Type B pancreatic cell (in vitro differentiated cells): ENCODE data around the gene STAB1. TPM values are rescaled to one million over a fixed set of nuclear protein-coding genes. Genes with fewer than 3 reads are reported as not detected.
"Not testable (repeated sequence)": the region's sequence is repeated elsewhere in the genome, so short reads cannot be mapped to it uniquely, and the experiment has no call there.

Source experiments
- DNase-seq: peaks from one replicate; pipeline ENCODE4 v3.0.0; 2021; ENCODE audit warnings: mixed read lengths; ENCODE audit not compliant: unreplicated experiment; ENCODE audit errors: extremely low spot score
- H3K27ac Mint-ChIP-seq: 2 replicates; pipeline ENCODE4 v1.8.0; 2021; ENCODE audit warnings: mild to moderate bottlenecking, mixed read lengths
- H3K27me3 Mint-ChIP-seq: 2 replicates; pipeline ENCODE4 v1.8.0; 2021; ENCODE audit warnings: mixed read lengths
- H3K36me3 Mint-ChIP-seq: 2 replicates; pipeline ENCODE4 v1.8.0; 2021; ENCODE audit warnings: mixed read lengths
- H3K4me1 Mint-ChIP-seq: one replicate; pipeline ENCODE4 v1.8.0; 2021; ENCODE audit warnings: mixed read lengths; ENCODE audit not compliant: unreplicated experiment
- H3K4me3 Mint-ChIP-seq: 2 replicates; pipeline ENCODE4 v1.8.0; 2021; ENCODE audit warnings: mild to moderate bottlenecking, mixed read lengths
- H3K9me3 Mint-ChIP-seq: 2 replicates; pipeline ENCODE4 v1.8.0; 2021; ENCODE audit warnings: mixed read lengths
- CTCF ChIP-seq: fragments of 200-600 bp; sonication (generic); conservative IDR thresholded peaks from 2 replicates; pipeline ENCODE4 v1.5.0; 2021; ENCODE audit warnings: antibody characterized with exemption, mild to moderate bottlenecking
- total RNA-seq: library from RNA; stranded (reverse); gene quantifications from 2 replicates; pipeline ENCODE4 v1.2.1, GENCODE V29; 2021; ENCODE audit warnings: low replicate concordance

STAB1 gene
- total RNA-seq, 1 donor from 2014 or later: not detected

- Mint-ChIP-seq H3K9me3 (no peaks in the 10 kb centered on the region), H3K36me3 (peaks cover 10% of the 10 kb centered on the region), H3K27ac (peak overlapping the region; percentile 61), H3K4me3 (no peak overlapping the region), H3K4me1 (peaks cover 5% of the 10 kb centered on the region), H3K27me3 (no peaks in the 10 kb centered on the region)
- DNase-seq: no peak
- no peak for TF ChIP-seq CTCF
Measured at GRCh38 chr3:52524752-52525679, 29.9 kb downstream of the STAB1 start.

- Mint-ChIP-seq H3K27me3 (no peaks in the 10 kb centered on the region), H3K4me1 (peaks cover 7% of the 10 kb centered on the region), H3K27ac (peak overlapping the region; percentile 61), H3K9me3 (no peaks in the 10 kb centered on the region), H3K4me3 (no peak overlapping the region), H3K36me3 (peaks cover 10% of the 10 kb centered on the region)
- TF ChIP-seq CTCF: no peak
- DNase-seq: no peak
Measured at GRCh38 chr3:52525680-52526561, 30.8 kb downstream of the STAB1 start.

DNA sequence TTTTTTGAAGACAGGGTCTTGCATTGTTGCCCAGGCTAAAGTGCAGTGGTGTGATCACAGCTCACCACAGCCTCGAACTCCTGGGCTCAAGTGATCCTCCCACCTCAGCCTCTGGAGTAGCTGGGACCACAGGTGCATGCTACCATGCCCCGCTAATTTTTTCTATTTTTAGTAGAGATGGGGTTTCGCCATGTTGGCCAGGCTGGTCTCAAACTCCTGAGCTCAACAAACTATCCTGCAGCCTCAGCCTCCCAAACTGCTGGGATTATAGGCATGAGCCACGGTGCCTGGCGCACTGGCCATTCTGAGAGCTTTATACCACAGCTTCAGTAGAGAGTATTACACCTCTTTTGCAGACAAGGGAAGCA, 31.5 kb downstream of the STAB1 start:
- H3K9me3 Mint-ChIP-seq, H3K4me1 Mint-ChIP-seq, DNase-seq, H3K4me3 Mint-ChIP-seq, H3K27me3 Mint-ChIP-seq: not testable (repeated sequence)
- H3K27ac Mint-ChIP-seq: peak overlapping the region; percentile 61
- peaks cover 10% of the 10 kb centered on the region for H3K36me3 Mint-ChIP-seq

- no peak overlapping the region for H3K4me3 Mint-ChIP-seq
Measured at GRCh38 chr3:52527039-52527731, 32.0 kb downstream of the STAB1 start.

GRCh38 chr3:52527732-52528585, 32.8 kb downstream of the STAB1 start:
- Mint-ChIP-seq H3K27me3 (no peaks in the 10 kb centered on the region), H3K36me3 (peaks cover 10% of the 10 kb centered on the region), H3K27ac (no peak overlapping the region), H3K4me3 (no peak overlapping the region), H3K4me1 (peaks cover 7% of the 10 kb centered on the region), H3K9me3 (no peaks in the 10 kb centered on the region)
- TF ChIP-seq CTCF: no peak
- no peak for DNase-seq

More at GRCh38 chr3:52527039-52527731, 32.0 kb downstream of the STAB1 start:
- Mint-ChIP-seq H3K27me3 (no peaks in the 10 kb centered on the region), H3K4me1 (peaks cover 7% of the 10 kb centered on the region), H3K36me3 (peaks cover 10% of the 10 kb centered on the region), H3K9me3 (no peaks in the 10 kb centered on the region), H3K27ac (no peak overlapping the region)
- TF ChIP-seq CTCF: no peak
- no peak for DNase-seq
